H9 (cell line): Measurements from ENCODE around the gene ZDHHC19. TPM values are rescaled to one million over a fixed set of nuclear protein-coding genes. Genes with fewer than 3 reads are reported as not detected.

Experiments used
- DNase-seq: peaks from one replicate; pipeline ENCODE4 v3.0.0-alpha.2; 2017
- H2AFZ ChIP-seq: one replicate; pipeline ENCODE4 v1.6.1; 2013; ENCODE audit warnings: mild to moderate bottlenecking, low read length, control low read depth, moderate library complexity
- H2AK5ac ChIP-seq: 2 replicates; pipeline ENCODE4 v1.6.1; 2013; ENCODE audit warnings: low read length, control low read depth, mixed read lengths; ENCODE audit not compliant: insufficient read length
- H2BK120ac ChIP-seq: one replicate; pipeline ENCODE4 v1.6.1; 2013; ENCODE audit warnings: low read depth, mild to moderate bottlenecking, low read length, control low read depth, inconsistent platforms; ENCODE audit not compliant: poor library complexity, severe bottlenecking
- H2BK12ac ChIP-seq: 2 replicates; pipeline ENCODE4 v1.6.1; 2013; ENCODE audit warnings: low read length, control low read depth, mixed read lengths, low read depth; ENCODE audit not compliant: insufficient read length
- H2BK15ac ChIP-seq: 2 replicates; pipeline ENCODE4 v1.6.1; 2013; ENCODE audit warnings: low read depth, low read length, control low read depth
- H2BK20ac ChIP-seq: one replicate; pipeline ENCODE4 v1.6.1; 2013; ENCODE audit warnings: low read depth, mild to moderate bottlenecking, low read length, control low read depth, inconsistent platforms; ENCODE audit not compliant: poor library complexity, severe bottlenecking
- H2BK5ac ChIP-seq: 2 replicates; pipeline ENCODE4 v1.6.1; 2013; ENCODE audit warnings: low read length, control low read depth, mixed read lengths; ENCODE audit not compliant: insufficient read length
- H3K14ac ChIP-seq: 2 replicates; pipeline ENCODE4 v1.6.1; 2013; ENCODE audit warnings: low read length, control low read depth; ENCODE audit not compliant: insufficient read depth
- H3K18ac ChIP-seq: 2 replicates; pipeline ENCODE4 v1.6.1; 2013; ENCODE audit warnings: low read depth, mild to moderate bottlenecking, mixed read lengths, low read length, control low read depth; ENCODE audit not compliant: insufficient read length
- H3K23ac ChIP-seq: 2 replicates; pipeline ENCODE4 v1.6.1; 2013; ENCODE audit warnings: low read length, control low read depth, mixed read lengths, low read depth; ENCODE audit not compliant: insufficient read length
- H3K23me2 ChIP-seq: 2 replicates; pipeline ENCODE4 v1.6.1; 2013; ENCODE audit warnings: low read depth, mild to moderate bottlenecking, mixed read lengths, low read length, control low read depth; ENCODE audit not compliant: insufficient read length, poor library complexity, severe bottlenecking
- H3K27ac ChIP-seq: 2 replicates; pipeline ENCODE4 v1.5.1; 2013; ENCODE audit warnings: low read length, control low read depth, mixed read lengths, low read depth; ENCODE audit not compliant: insufficient read length
- H3K27me3 ChIP-seq: 2 replicates; pipeline ENCODE4 v1.6.1; 2013; ENCODE audit warnings: low read length, control low read depth, inconsistent platforms; ENCODE audit not compliant: insufficient read depth
- H3K4ac ChIP-seq: 2 replicates; pipeline ENCODE4 v1.6.1; 2013; ENCODE audit warnings: low read depth, mild to moderate bottlenecking, control low read depth, inconsistent platforms, low read length, moderate library complexity
- H3K4me1 ChIP-seq: 2 replicates; pipeline ENCODE4 v1.6.1; 2013; ENCODE audit warnings: low read length, control low read depth, inconsistent platforms; ENCODE audit not compliant: insufficient read depth
- H3K4me2 ChIP-seq: 2 replicates; pipeline ENCODE4 v1.6.1; 2013; ENCODE audit warnings: low read length, control low read depth, mixed read lengths; ENCODE audit not compliant: insufficient read length, insufficient read depth
- H3K56ac ChIP-seq: 2 replicates; pipeline ENCODE4 v1.6.1; 2013; ENCODE audit warnings: low read depth, mild to moderate bottlenecking, mixed read lengths, low read length, control low read depth; ENCODE audit not compliant: insufficient read length
- H3K79me1 ChIP-seq: 2 replicates; pipeline ENCODE4 v1.6.1; 2013; ENCODE audit warnings: low read depth, mild to moderate bottlenecking, moderate library complexity, low read length, control low read depth, inconsistent platforms; ENCODE audit not compliant: insufficient read depth, poor library complexity, severe bottlenecking
- H3K79me2 ChIP-seq: 2 replicates; pipeline ENCODE4 v1.6.1; 2013; ENCODE audit warnings: low read length, control low read depth, inconsistent platforms; ENCODE audit not compliant: insufficient read depth
- H3K9ac ChIP-seq: 2 replicates; pipeline ENCODE4 v1.6.1; 2013; ENCODE audit warnings: low read length, control low read depth, mixed read lengths; ENCODE audit not compliant: insufficient read length; ENCODE audit errors: extremely low read depth
- H3K9me3 ChIP-seq: one replicate; pipeline ENCODE4 v1.6.1; 2013; ENCODE audit warnings: low read depth, low read length, inconsistent platforms; ENCODE audit not compliant: control insufficient read depth
- H3T11ph ChIP-seq: one replicate; pipeline ENCODE4 v1.6.1; 2013; ENCODE audit warnings: mild to moderate bottlenecking, low read length, control low read depth, inconsistent platforms
- H4K20me1 ChIP-seq: one replicate; pipeline ENCODE4 v1.6.1; 2013; ENCODE audit not compliant: control insufficient read depth, insufficient read length, insufficient read depth
- H4K5ac ChIP-seq: 2 replicates; pipeline ENCODE4 v1.6.1; 2013; ENCODE audit warnings: low read depth, mild to moderate bottlenecking, mixed read lengths, low read length, control low read depth; ENCODE audit not compliant: insufficient read length
- H4K8ac ChIP-seq: replicated peaks from 2 replicates; pipeline ENCODE4 v1.6.1; 2013; ENCODE audit warnings: low read length, control low read depth, mixed read lengths, low read depth; ENCODE audit not compliant: insufficient read length
- H4K91ac ChIP-seq: 2 replicates; pipeline ENCODE4 v1.6.1; 2013; ENCODE audit warnings: low read depth, mild to moderate bottlenecking, moderate library complexity, mixed read lengths, low read length, control low read depth; ENCODE audit not compliant: insufficient read length
- H3K27ac Mint-ChIP-seq, 3 experiments: 2 replicates in 2 of 3; 3 replicates in 1 of 3; pipeline ENCODE4 v1.8.0; 2020 to 2021; ENCODE audit warnings: mixed read lengths in 3 of 3, mild to moderate bottlenecking in 1 of 3, moderate library complexity in 1 of 3
- H3K27me3 Mint-ChIP-seq: 2 replicates; pipeline ENCODE4 v1.8.0; 2021; ENCODE audit warnings: low read depth, mild to moderate bottlenecking, moderate library complexity, mixed read lengths
- H3K36me3 Mint-ChIP-seq, 3 experiments: 2 replicates in 2 of 3; 3 replicates in 1 of 3; pipeline ENCODE4 v1.8.0; 2020 to 2021; ENCODE audit warnings: low read depth in 3 of 3, mixed read lengths in 3 of 3; ENCODE audit not compliant: insufficient read depth in 1 of 3
- H3K4me1 Mint-ChIP-seq, 2 experiments: 2 replicates each; pipeline ENCODE4 v1.8.0; 2020; ENCODE audit warnings: mixed read lengths in 2 of 2
- H3K4me3 Mint-ChIP-seq, 2 experiments: 2 replicates in 1 of 2; 3 replicates in 1 of 2; pipeline ENCODE4 v1.8.0; 2020 to 2021; ENCODE audit warnings: mild to moderate bottlenecking in 2 of 2, mixed read lengths in 2 of 2, moderate library complexity in 1 of 2
- H3K9me3 Mint-ChIP-seq, 2 experiments: 2 replicates in 1 of 2; 3 replicates in 1 of 2; pipeline ENCODE4 v1.8.0; 2020; ENCODE audit warnings: mild to moderate bottlenecking in 2 of 2, mixed read lengths in 2 of 2, moderate library complexity in 1 of 2
- WGBS: extraction: QIAGEN DNeasy Blood & Tissue Kit; methylation state at CpG from one replicate; pipeline ENCODE4 v1.1.7; 2013; ENCODE audit warnings: missing lambda C conversion rate, low lambda C conversion rate, mixed read lengths; ENCODE audit not compliant: insufficient read length; ENCODE audit errors: extremely low coverage; 5-methylcytosine and 5-hydroxymethylcytosine counted together
- total RNA-seq: library from RNA; stranded (reverse); gene quantifications from 2 replicates; pipeline ENCODE4 v1.2.1, GENCODE V29; 2021
- TF ChIP-seq, protein P1 (sequence below): fragments of 200-600 bp; sonication (generic); conservative IDR thresholded peaks from 3 replicates; pipeline ENCODE4 v1.8.0; 2021; ENCODE audit warnings: antibody characterized with exemption, mild to moderate bottlenecking

Gene ZDHHC19
- total RNA-seq, 1 experiment from 2014 or later: 2.2 TPM

DNA sequence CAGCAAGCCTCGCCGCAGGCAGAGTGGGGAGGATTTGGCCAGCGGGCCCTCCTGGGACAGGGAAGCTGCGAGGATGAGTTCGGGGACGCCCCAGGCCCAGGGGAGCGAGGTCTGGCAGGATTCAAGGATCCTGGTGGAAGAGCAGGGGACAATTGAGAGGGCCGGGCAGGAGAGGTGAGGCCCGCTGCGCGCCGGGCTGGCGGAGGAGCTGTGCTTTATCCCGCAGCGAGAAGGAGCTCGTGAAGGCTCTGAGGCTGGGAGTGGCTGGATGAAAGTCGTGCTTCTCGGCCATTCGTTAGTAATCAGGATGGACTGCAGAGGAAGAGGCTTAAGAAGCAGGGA, 8.7 kb upstream of the ZDHHC19 start:
- Histone ChIP-seq H2BK15ac (no peak overlapping the region), H2BK20ac (no peak overlapping the region), H4K5ac (no peak overlapping the region), H3T11ph (no peak overlapping the region), H3K79me1 (no peaks in the 10 kb centered on the region), H3K18ac (no peak overlapping the region), H3K14ac (no peak overlapping the region), H3K9me3 (no peaks in the 10 kb centered on the region), H3K27ac (no peak overlapping the region), H2AK5ac (no peak overlapping the region), H2BK12ac (no peak overlapping the region), H3K56ac (no peak overlapping the region), H4K20me1 (no peaks in the 10 kb centered on the region), H3K9ac (no peak overlapping the region), H3K4ac (no peak overlapping the region), H2AFZ (no peak overlapping the region), H2BK120ac (no peak overlapping the region), H3K27me3 (no peaks in the 10 kb centered on the region), H4K91ac (no peak overlapping the region), H3K4me2 (no peak overlapping the region), H3K23me2 (no peaks in the 10 kb centered on the region), H3K79me2 (no peaks in the 10 kb centered on the region), H3K23ac (no peak overlapping the region), H4K8ac (no peak overlapping the region), H2BK5ac (no peak overlapping the region), H3K4me1 (0 out of 2 replicates have a peak, but pooled peaks cover 2% of the 10 kb centered on the region)
- Mint-ChIP-seq H3K4me1 (peaks cover 28 to 29% of the 10 kb centered on the region in 2 experiments), H3K4me3 (0 out of 5 replicates have a peak overlapping the region, but pooled peaks of 1 of the 2 experiments have one; percentile 13), H3K9me3 (no peaks in the 10 kb centered on the region), H3K27me3 (peaks cover 1% of the 10 kb centered on the region), H3K36me3 (peaks cover 0 to 2% (median 0%) of the 10 kb centered on the region in 3 experiments; a peak in 3 of 7 replicates), H3K27ac (peak overlapping the region in 1 of 3 experiments; percentile 68; a peak in 1 of 7 replicates)
- no peak for DNase-seq
- no CpG with 5 or more reads among the region's 19 CpGs for WGBS
- TF ChIP-seq, protein P1, sequence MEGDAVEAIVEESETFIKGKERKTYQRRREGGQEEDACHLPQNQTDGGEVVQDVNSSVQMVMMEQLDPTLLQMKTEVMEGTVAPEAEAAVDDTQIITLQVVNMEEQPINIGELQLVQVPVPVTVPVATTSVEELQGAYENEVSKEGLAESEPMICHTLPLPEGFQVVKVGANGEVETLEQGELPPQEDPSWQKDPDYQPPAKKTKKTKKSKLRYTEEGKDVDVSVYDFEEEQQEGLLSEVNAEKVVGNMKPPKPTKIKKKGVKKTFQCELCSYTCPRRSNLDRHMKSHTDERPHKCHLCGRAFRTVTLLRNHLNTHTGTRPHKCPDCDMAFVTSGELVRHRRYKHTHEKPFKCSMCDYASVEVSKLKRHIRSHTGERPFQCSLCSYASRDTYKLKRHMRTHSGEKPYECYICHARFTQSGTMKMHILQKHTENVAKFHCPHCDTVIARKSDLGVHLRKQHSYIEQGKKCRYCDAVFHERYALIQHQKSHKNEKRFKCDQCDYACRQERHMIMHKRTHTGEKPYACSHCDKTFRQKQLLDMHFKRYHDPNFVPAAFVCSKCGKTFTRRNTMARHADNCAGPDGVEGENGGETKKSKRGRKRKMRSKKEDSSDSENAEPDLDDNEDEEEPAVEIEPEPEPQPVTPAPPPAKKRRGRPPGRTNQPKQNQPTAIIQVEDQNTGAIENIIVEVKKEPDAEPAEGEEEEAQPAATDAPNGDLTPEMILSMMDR: no peak
